HG03442 (cell line): Measurements from ENCODE around the gene ZNF486.
"Not testable (repeated sequence)": the region's sequence is repeated elsewhere in the genome, so short reads cannot be mapped to it uniquely, and the experiment has no call there.

Experiments used
- ATAC-seq: cut with Tn5 transposase; IDR thresholded peaks from one replicate; pipeline ENCODE4 v1.9.1; 2021; ENCODE audit warnings: mild to moderate bottlenecking, moderate library complexity; ENCODE audit not compliant: unreplicated experiment

The ZNF486 gene

DNA sequence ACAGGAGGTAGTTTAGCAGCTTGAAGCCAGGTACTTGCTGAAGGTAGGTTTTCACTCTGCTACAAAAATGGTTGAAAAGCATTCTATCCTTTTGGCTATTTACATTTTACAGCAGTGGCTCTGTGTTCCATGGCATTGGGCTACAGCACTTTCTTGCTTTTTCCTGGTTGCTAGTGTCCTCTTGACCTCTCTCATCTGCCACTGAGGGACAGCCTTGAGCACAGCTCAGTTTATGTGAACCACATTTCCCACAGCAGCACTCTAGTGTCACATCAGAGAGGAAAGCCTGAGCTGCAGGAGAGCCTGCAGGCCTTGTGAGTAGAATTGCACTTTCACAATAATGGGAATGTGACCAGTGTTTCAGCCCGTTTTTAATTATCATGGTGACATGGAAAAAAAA is 54.6 kb downstream of the ZNF486 start:
- ATAC-seq, result not testable (repeated sequence)

- no peak for ATAC-seq
Observed at GRCh38 chr19:20233105-20233504, 66.1 kb downstream of the ZNF486 start.

- no peak for ATAC-seq
Observed at GRCh38 chr19:20235156-20235555, 68.1 kb downstream of the ZNF486 start.

- peak; percentile 91 for ATAC-seq
Observed at GRCh38 chr19:20237773-20238623, 71.0 kb downstream of the ZNF486 start.

GRCh38 chr19:20243629-20244028 is 76.6 kb downstream of the ZNF486 start:
- ATAC-seq, result no peak

GRCh38 chr19:20244356-20244755 is 77.3 kb downstream of the ZNF486 start:
- no peak for ATAC-seq

- no peak for ATAC-seq
Observed at GRCh38 chr19:20245309-20245708, 78.3 kb downstream of the ZNF486 start.

DNA sequence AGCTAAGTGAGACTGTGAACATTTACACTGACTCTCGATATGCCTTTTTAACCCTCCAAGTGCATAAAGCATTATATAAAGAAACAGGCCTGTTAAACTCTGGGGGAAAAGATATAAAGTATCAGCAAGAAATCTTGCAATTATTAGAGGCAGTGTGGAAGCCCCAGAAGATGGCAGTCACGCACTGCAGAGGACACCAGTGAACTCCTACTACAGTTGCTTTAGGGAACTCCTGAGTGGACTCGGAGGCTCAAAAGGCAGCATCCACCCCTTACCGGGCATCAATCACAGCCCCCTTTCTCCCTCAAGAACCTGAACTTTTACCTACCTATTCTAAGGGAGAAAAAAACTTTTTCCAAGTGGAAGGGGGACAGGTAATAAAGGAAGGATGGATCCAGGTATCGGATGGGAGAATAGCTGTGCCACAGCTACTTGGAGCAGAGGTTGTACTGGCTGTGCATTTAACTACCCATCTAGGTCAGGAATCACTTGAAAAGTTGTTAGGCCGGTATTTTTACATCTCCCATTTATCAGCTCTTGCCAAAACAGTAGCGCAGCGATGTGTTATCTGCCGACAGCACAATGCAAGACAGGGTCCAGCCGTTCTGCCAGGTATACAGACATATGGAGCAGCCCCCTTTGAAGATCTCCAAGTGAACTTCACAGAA is 80.1 kb downstream of the ZNF486 start:
- ATAC-seq, result no peak

DNA sequence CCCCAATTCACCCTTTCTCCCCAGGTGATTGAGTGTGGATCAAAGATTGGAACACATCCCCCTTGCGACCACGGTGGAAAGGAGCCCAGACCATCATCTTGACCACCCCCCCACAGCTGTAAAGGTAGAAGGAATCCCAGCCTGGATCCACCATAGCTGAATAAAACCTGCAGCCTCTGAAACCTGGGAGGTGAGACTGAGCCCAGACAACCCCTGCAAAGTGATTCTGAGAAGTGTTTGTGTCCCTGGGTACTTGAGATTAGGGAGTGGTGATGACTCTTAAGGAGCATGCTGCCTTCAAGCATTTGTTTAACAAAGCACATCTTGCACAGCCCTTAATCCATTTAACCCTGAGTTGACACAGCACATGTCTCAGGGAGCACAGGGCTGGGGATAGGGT is 81.2 kb downstream of the ZNF486 start:
- not testable (repeated sequence) for ATAC-seq
